NCI-H82 treated with DMSO at 0.1 percent for 48 hours (cell line): ENCODE data around the gene CRIP2.

Experiments
- DNase-seq: peaks from one replicate; lab custom pipeline; 2025; ENCODE audit not compliant: unreplicated experiment; lab: John Stamatoyannopoulos, UW

CRIP2 gene

GRCh38 chr14:105487449-105487985 lies 12.9 kb downstream of the CRIP2 start:
- no peak for DNase-seq

GRCh38 chr14:105487986-105488777 lies 13.6 kb downstream of the CRIP2 start:
- no peak for DNase-seq

- no peak for DNase-seq
These were observed 14.3 kb downstream of the CRIP2 start for GRCh38 chr14:105488781-105489541.

- DNase-seq: peak; percentile 51
These were observed 15.1 kb downstream of the CRIP2 start for GRCh38 chr14:105489542-105490266.

GRCh38 chr14:105490267-105490571 lies 15.6 kb downstream of the CRIP2 start:
- no peak for DNase-seq

- DNase-seq: peak; percentile 98
These were observed 16.1 kb downstream of the CRIP2 start, which contains the start of gene TEDC1 for GRCh38 chr14:105490572-105491365. TEDC1 (plus strand) TSS chr14:105491246; CDS start chr14:105491376, 130 bp downstream.

GRCh38 chr14:105491366-105491973 lies 16.8 kb downstream of the CRIP2 start:
- DNase-seq: no peak

GRCh38 chr14:105492031-105492970 lies 17.7 kb downstream of the CRIP2 start:
- no peak for DNase-seq

- DNase-seq: no peak
These were observed 18.6 kb downstream of the CRIP2 start for GRCh38 chr14:105492971-105493871.

GRCh38 chr14:105493921-105494605 lies 19.4 kb downstream of the CRIP2 start:
- DNase-seq: no peak

- DNase-seq: no peak
These were observed 19.9 kb downstream of the CRIP2 start for GRCh38 chr14:105494606-105494929.

- DNase-seq: no peak
These were observed 20.7 kb downstream of the CRIP2 start for GRCh38 chr14:105495101-105495989.

- DNase-seq: no peak
These were observed 21.6 kb downstream of the CRIP2 start for GRCh38 chr14:105495990-105496830.

- DNase-seq: no peak
These were observed 22.4 kb downstream of the CRIP2 start for GRCh38 chr14:105496831-105497591.
